GM13977 (cell line): ENCODE data around the gene ZNF888.
"Not testable (repeated sequence)": the region's sequence is repeated elsewhere in the genome, so short reads cannot be mapped to it uniquely, and the experiment has no call there.

Source experiments
- DNase-seq: peaks from one replicate; pipeline ENCODE4 v3.0.0; 2012; ENCODE audit warnings: low spot score
- CTCF ChIP-seq: IDR thresholded peaks from 2 replicates; pipeline ENCODE4 v1.5.1; 2012; ENCODE audit warnings: mild to moderate bottlenecking, control low read depth; ENCODE audit not compliant: insufficient read depth; ENCODE audit errors: extremely low read depth, missing control alignments
- in situ Hi-C: fragments of 300-500 bp; cut with MboI; formaldehyde crosslinking; loops from one replicate; pipeline ENCODE4 v1.12.0; 2022; ENCODE audit warnings: low sequenced_read_pairs, low pct_unique_long_range_greater_than_20kb, mixed read lengths, inconsistent platforms; ENCODE audit not compliant: unreplicated experiment

ZNF888 gene

GRCh38 chr19:52943884-52944643 lies 20.8 kb upstream of the ZNF888 start:
- in situ Hi-C loops: loop anchor here (10.0 kb wide), 1 partner anchor 89 kb away; the partner anchor contains the start of gene ZNF468
- no peak for TF ChIP-seq CTCF
- no peak for DNase-seq

GRCh38 chr19:52943134-52943883 lies 20.1 kb upstream of the ZNF888 start:
- no peak for DNase-seq
- no peak for TF ChIP-seq CTCF
- in situ Hi-C loops: loop anchor here (10.0 kb wide), 1 partner anchor 89 kb away; the partner anchor contains the start of gene ZNF468

- in situ Hi-C loops: loop anchor here (10.0 kb wide), 1 partner anchor 88 kb away; the partner anchor contains the start of gene ZNF468
Observed at GRCh38 chr19:52942386-52943133, 19.3 kb upstream of the ZNF888 start.

GRCh38 chr19:52941941-52942385 lies 18.7 kb upstream of the ZNF888 start:
- no peak for DNase-seq
- in situ Hi-C loops: loop anchor here (10.0 kb wide), 1 partner anchor 87 kb away; the partner anchor contains the start of gene ZNF468
- no peak for TF ChIP-seq CTCF

More at GRCh38 chr19:52942386-52943133, 19.3 kb upstream of the ZNF888 start:
- peak; percentile 94 for DNase-seq
- TF ChIP-seq CTCF: no peak

GRCh38 chr19:52941523-52941922 lies 18.3 kb upstream of the ZNF888 start:
- in situ Hi-C loops: loop anchor here (10.0 kb wide), 1 partner anchor 87 kb away; the partner anchor contains the start of gene ZNF468
- DNase-seq: not testable (repeated sequence)

- in situ Hi-C loops: loop anchor here (10.0 kb wide), 1 partner anchor 86 kb away; the partner anchor contains the start of gene ZNF468
- not testable (repeated sequence) for DNase-seq
Observed at GRCh38 chr19:52940905-52941304, 17.7 kb upstream of the ZNF888 start.

GRCh38 chr19:52938761-52939160 lies 15.5 kb upstream of the ZNF888 start:
- DNase-seq: no peak
- in situ Hi-C loops: no loop called here
- no peak for TF ChIP-seq CTCF
